Caco-2 (cell line): ENCODE measurements around the gene RNF133. TPM values are rescaled to one million over a fixed set of nuclear protein-coding genes. Genes with fewer than 3 reads are reported as not detected.

ENCODE experiments used
- BruUV-seq: library from RNA; stranded (reverse); fragments of 400-500 nt; replicated peaks from 2 replicates; lab custom pipeline; 2021; lab: Mats Ljungman, UMichigan
- CTCF ChIA-PET: fragments of 300-600 bp; sonication (Branson Sonifier 250); formaldehyde crosslinking; loops from one replicate; lab custom pipeline; 2022; ENCODE audit warnings: antibody characterized with exemption; lab: Charles Lee
- POLR2A ChIA-PET: fragments of 300-600 bp; sonication (Branson Sonifier 250); formaldehyde crosslinking; loops from one replicate; lab custom pipeline; 2022; ENCODE audit warnings: antibody characterized with exemption; lab: Charles Lee
- DNase-seq, 2 experiments: peaks; one replicate each; pipeline versions ENCODE4 v3.0.0 to v3.0.0-alpha.2; 2020 to 2022
- H3K27me3 ChIP-seq: replicated peaks from 2 replicates; pipeline ENCODE4 v1.6.0; 2011; ENCODE audit warnings: low read length; ENCODE audit not compliant: control insufficient read depth, insufficient read depth
- H3K36me3 ChIP-seq: 2 replicates; pipeline ENCODE4 v1.5.1; 2011; ENCODE audit warnings: low read length; ENCODE audit not compliant: control insufficient read depth, insufficient read depth
- H3K4me1 ChIP-seq: fragments of 250-450 bp; sonication (Bioruptor Pico); 2 replicates; pipeline ENCODE4 v1.5.1; 2020; ENCODE audit warnings: mild to moderate bottlenecking
- H3K4me3 ChIP-seq: 2 replicates; pipeline ENCODE4 v1.5.1; 2011; ENCODE audit warnings: low read depth, mild to moderate bottlenecking, control low read depth, low read length
- H3K9me3 ChIP-seq: fragments of 250-450 bp; sonication (Bioruptor Pico); 2 replicates; pipeline ENCODE4 v1.5.1; 2020; ENCODE audit warnings: mild to moderate bottlenecking, moderate library complexity
- H3K27ac Mint-ChIP-seq: one replicate; pipeline ENCODE4 v1.8.0; 2022; ENCODE audit warnings: mixed read lengths; ENCODE audit not compliant: unreplicated experiment
- H3K27me3 Mint-ChIP-seq: one replicate; pipeline ENCODE4 v1.8.0; 2022; ENCODE audit warnings: mixed read lengths; ENCODE audit not compliant: insufficient read depth, unreplicated experiment
- H3K36me3 Mint-ChIP-seq: one replicate; pipeline ENCODE4 v1.8.0; 2022; ENCODE audit warnings: mild to moderate bottlenecking, mixed read lengths; ENCODE audit not compliant: insufficient read depth, unreplicated experiment
- H3K4me1 Mint-ChIP-seq: one replicate; pipeline ENCODE4 v1.8.0; 2022; ENCODE audit warnings: low read depth, mixed read lengths; ENCODE audit not compliant: unreplicated experiment
- H3K4me3 Mint-ChIP-seq: one replicate; pipeline ENCODE4 v1.8.0; 2022; ENCODE audit warnings: mild to moderate bottlenecking, moderate library complexity, mixed read lengths; ENCODE audit not compliant: unreplicated experiment
- H3K9me3 Mint-ChIP-seq: one replicate; pipeline ENCODE4 v1.8.0; 2022; ENCODE audit warnings: mixed read lengths; ENCODE audit not compliant: unreplicated experiment
- intact Hi-C: fragments of 100-400 bp; cut with micrococcal nuclease; formaldehyde crosslinking; loops from one replicate; pipeline ENCODE4 v1.10.0; 2022; ENCODE audit not compliant: unreplicated experiment
- total RNA-seq: library from RNA; stranded (reverse); gene quantifications from 2 replicates; pipeline ENCODE4 v1.2.3, GENCODE V29; 2022
- TF ChIP-seq, protein P1 (sequence below), 2 experiments: fragments of 200-600 bp in 1 of 2; IDR thresholded peaks; 1 replicate in 1 of 2; 2 replicates in 1 of 2; pipeline versions ENCODE4 v1.5.1 to v1.8.0; 2011 to 2022; ENCODE audit warnings: antibody characterized with exemption in 1 of 2, control low read depth in 1 of 2, inconsistent platforms in 1 of 2, low read depth in 1 of 2, low read length in 1 of 2, mild to moderate bottlenecking in 1 of 2, moderate library complexity in 1 of 2; ENCODE audit not compliant: insufficient read depth in 1 of 2, severe bottlenecking in 1 of 2, unreplicated experiment in 1 of 2

Gene RNF133
- total RNA-seq, 1 experiment from 2014 or later: not detected

GRCh38 chr7:122663733-122664132, 35.2 kb downstream of the RNF133 start:
- BruUV-seq: no TSS peak
- Mint-ChIP-seq H3K9me3 (peaks cover 16% of the 10 kb centered on the region), H3K4me3 (no peak overlapping the region), H3K4me1 (no peaks in the 10 kb centered on the region), H3K36me3 (no peaks in the 10 kb centered on the region), H3K27ac (no peak overlapping the region), H3K27me3 (no peaks in the 10 kb centered on the region)
- Histone ChIP-seq H3K4me1 (no peaks in the 10 kb centered on the region), H3K36me3 (no peaks in the 10 kb centered on the region), H3K4me3 (no peak overlapping the region), H3K9me3 (no peaks in the 10 kb centered on the region), H3K27me3 (no peaks in the 10 kb centered on the region)
- ChIA-PET CTCF (no interaction called here), POLR2A (no interaction called here)
- TF ChIP-seq, protein P1, sequence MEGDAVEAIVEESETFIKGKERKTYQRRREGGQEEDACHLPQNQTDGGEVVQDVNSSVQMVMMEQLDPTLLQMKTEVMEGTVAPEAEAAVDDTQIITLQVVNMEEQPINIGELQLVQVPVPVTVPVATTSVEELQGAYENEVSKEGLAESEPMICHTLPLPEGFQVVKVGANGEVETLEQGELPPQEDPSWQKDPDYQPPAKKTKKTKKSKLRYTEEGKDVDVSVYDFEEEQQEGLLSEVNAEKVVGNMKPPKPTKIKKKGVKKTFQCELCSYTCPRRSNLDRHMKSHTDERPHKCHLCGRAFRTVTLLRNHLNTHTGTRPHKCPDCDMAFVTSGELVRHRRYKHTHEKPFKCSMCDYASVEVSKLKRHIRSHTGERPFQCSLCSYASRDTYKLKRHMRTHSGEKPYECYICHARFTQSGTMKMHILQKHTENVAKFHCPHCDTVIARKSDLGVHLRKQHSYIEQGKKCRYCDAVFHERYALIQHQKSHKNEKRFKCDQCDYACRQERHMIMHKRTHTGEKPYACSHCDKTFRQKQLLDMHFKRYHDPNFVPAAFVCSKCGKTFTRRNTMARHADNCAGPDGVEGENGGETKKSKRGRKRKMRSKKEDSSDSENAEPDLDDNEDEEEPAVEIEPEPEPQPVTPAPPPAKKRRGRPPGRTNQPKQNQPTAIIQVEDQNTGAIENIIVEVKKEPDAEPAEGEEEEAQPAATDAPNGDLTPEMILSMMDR (IDR thresholded peaks at IDR 0.05; ENCODE audit: insufficient read depth in 1 of 2, low read depth in 1 of 2, low read length in 1 of 2, severe bottlenecking in 1 of 2, unreplicated experiment in 1 of 2): no peak
- no peak for DNase-seq
- intact Hi-C loops: no loop called here

- TF ChIP-seq, protein P1 (IDR thresholded peaks at IDR 0.05; ENCODE audit: insufficient read depth in 1 of 2, low read depth in 1 of 2, low read length in 1 of 2, severe bottlenecking in 1 of 2, unreplicated experiment in 1 of 2): no peak
- Mint-ChIP-seq H3K4me3 (no peak overlapping the region), H3K27me3 (no peaks in the 10 kb centered on the region), H3K9me3 (no peaks in the 10 kb centered on the region), H3K36me3 (no peaks in the 10 kb centered on the region), H3K4me1 (no peaks in the 10 kb centered on the region), H3K27ac (no peak overlapping the region)
- Histone ChIP-seq H3K4me1 (no peaks in the 10 kb centered on the region), H3K27me3 (no peaks in the 10 kb centered on the region), H3K36me3 (no peaks in the 10 kb centered on the region), H3K4me3 (no peak overlapping the region), H3K9me3 (no peaks in the 10 kb centered on the region)
- intact Hi-C loops: no loop called here
- CTCF ChIA-PET: no interaction called here
- BruUV-seq: no TSS peak
- POLR2A ChIA-PET: no interaction called here
- DNase-seq: no peak
Measured at GRCh38 chr7:122658856-122659255, 40.1 kb downstream of the RNF133 start.

- Histone ChIP-seq H3K4me1 (no peaks in the 10 kb centered on the region), H3K4me3 (no peak overlapping the region), H3K27me3 (no peaks in the 10 kb centered on the region), H3K9me3 (no peaks in the 10 kb centered on the region), H3K36me3 (no peaks in the 10 kb centered on the region)
- H3K36me3 Mint-ChIP-seq: no peaks in the 10 kb centered on the region
- H3K4me1 Mint-ChIP-seq: peaks cover 8% of the 10 kb centered on the region
- no TSS peak for BruUV-seq
- H3K27me3 Mint-ChIP-seq: no peaks in the 10 kb centered on the region
- TF ChIP-seq, protein P1 (IDR thresholded peaks at IDR 0.05; ENCODE audit: insufficient read depth in 1 of 2, low read depth in 1 of 2, low read length in 1 of 2, severe bottlenecking in 1 of 2, unreplicated experiment in 1 of 2): no peak
- intact Hi-C loops: no loop called here
- no peak overlapping the region for H3K27ac Mint-ChIP-seq
- CTCF ChIA-PET: no interaction called here
- POLR2A ChIA-PET: no interaction called here
- DNase-seq: no peak
- H3K9me3 Mint-ChIP-seq: no peaks in the 10 kb centered on the region
- no peak overlapping the region for H3K4me3 Mint-ChIP-seq
Measured at GRCh38 chr7:122653685-122654084, 45.2 kb downstream of the RNF133 start.
